ENCODE results near the gene PDE6D.

The PDE6D gene

DNA sequence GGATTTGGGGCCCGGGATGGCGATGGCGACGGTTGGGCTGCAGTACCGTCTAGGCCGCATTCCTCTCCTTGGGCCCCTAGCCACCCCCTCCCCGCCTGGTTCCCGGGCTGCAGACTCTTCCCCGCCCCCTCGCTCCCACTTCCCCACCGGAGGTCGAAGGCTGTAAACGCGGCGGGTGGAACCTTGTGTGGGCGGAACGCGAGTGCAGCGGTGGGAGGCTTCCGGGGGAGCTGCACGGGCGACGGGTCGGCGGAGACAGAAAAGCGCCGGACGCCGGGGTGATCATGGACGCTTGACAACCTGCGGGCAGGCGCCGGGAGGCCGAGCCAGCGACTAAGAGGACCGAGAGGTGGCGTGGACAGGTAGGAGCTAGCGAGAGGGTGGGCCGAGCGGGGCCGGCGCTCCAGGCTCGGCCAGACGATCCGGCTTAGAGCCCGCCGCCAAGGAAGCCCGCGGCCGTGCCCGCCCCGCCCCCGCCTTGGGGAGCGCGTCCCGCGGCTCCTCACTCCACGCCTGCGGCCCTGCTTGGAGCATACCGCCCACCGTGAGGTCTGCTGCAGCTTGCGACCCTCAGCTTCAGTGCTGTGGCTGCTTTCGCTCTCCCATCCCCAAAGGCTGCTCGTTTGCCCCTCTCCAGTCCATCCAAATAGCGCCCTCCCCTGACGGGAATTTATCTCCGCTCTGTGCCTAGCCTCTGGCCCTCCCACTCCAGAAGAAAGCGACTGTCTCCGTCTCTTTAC, 5.3 kb upstream of the PDE6D start, which contains the start of gene COPS7B:
TSS of gene COPS7B (plus strand) at position 269 of the 740 bp plus-strand sequence. CDS start 2,126 bp downstream, outside the sequence.
- TF ChIP-seq, protein P1, sequence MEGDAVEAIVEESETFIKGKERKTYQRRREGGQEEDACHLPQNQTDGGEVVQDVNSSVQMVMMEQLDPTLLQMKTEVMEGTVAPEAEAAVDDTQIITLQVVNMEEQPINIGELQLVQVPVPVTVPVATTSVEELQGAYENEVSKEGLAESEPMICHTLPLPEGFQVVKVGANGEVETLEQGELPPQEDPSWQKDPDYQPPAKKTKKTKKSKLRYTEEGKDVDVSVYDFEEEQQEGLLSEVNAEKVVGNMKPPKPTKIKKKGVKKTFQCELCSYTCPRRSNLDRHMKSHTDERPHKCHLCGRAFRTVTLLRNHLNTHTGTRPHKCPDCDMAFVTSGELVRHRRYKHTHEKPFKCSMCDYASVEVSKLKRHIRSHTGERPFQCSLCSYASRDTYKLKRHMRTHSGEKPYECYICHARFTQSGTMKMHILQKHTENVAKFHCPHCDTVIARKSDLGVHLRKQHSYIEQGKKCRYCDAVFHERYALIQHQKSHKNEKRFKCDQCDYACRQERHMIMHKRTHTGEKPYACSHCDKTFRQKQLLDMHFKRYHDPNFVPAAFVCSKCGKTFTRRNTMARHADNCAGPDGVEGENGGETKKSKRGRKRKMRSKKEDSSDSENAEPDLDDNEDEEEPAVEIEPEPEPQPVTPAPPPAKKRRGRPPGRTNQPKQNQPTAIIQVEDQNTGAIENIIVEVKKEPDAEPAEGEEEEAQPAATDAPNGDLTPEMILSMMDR (IDR thresholded peaks at IDR 0.05; ENCODE audit: extremely low read depth, missing control alignments): peak; percentile 47
- peak; percentile 89 for DNase-seq (ENCODE audit: low spot score)

DNA sequence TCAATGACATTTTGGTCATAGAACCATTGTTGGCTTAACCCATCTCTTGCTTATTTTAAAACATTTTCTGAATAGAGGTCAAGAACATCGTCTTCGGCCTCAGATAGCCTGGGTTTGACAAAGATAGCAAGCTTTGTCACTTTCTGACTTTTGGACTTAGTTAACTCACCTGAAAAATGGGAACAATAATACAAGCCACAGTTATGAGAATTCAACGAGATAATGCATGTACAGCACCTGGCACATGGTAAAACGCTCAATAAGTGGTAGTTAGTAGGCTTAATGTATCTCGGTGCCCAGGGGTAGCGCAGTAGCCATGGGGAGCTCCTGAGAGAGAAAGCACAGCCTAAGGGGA, 4.7 kb upstream of the PDE6D start:
- no peak for DNase-seq (ENCODE audit: low spot score)
- TF ChIP-seq, protein P1 (IDR thresholded peaks at IDR 0.05; ENCODE audit: extremely low read depth, missing control alignments): no peak

DNA sequence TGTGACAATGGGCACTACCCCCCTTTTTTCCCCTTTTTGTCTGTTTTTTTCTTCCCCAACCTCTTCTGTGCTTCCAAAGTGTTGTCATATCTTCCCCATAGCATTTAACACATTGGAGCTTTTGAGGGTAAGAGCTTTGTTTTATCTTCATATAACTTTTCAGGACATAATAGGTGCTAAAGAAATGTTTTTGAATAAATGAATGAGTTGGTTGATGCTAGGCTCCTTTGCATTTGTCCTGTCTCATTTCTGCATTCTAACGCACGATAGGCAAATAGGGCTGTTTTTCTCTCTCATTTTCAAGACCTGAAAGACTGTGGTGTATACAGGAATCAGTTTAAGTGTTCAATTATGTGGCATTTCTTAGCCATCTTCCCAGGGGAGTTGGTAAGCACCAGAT, 4.3 kb upstream of the PDE6D start:
- TF ChIP-seq, protein P1 (IDR thresholded peaks at IDR 0.05; ENCODE audit: extremely low read depth, missing control alignments): no peak
- no peak for DNase-seq (ENCODE audit: low spot score)

DNA sequence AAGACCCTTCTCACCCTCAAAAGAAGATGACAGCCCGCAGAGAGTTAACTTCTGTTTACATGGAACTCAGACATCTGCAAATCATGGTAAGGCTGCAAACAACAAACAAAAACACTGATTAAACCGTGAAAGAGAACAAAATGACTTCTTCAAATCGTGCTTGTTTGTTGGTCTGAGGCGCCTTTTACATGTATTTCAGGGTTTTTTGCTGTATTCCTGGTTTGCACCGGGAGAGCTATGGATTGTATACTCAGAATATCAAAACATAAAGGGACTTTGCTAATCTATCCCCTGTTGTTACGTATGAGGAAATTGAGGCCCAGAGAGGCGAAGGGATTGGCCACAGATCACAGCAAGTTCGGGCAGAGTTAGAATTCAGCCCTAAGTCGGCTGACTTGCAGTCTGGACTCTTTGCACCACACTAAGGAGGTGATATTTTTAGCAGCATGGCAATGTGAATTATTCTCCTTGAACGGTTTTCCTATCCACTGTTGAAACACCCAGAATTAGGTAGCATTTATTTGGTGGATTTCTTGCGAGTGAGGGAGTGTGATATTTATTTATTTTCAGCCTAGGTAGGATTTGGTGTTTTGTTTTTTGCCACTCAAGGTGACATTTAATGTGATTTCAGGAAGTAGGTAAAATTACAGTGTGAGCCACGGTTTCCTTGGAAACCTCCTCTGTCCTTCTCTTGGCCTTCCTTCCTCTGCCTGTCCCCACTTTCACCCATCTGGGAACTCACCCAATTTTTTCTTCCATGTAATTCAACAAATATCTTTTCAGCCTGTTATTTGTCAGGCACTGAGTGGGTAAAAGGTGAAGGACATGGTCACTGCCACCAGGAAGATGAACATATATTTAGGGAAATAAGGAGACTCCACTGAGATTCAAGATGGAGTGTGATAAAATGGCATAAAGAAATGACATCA, 980 bp upstream of the PDE6D start:
- peak; percentile 46 for DNase-seq (ENCODE audit: low spot score)

DNA sequence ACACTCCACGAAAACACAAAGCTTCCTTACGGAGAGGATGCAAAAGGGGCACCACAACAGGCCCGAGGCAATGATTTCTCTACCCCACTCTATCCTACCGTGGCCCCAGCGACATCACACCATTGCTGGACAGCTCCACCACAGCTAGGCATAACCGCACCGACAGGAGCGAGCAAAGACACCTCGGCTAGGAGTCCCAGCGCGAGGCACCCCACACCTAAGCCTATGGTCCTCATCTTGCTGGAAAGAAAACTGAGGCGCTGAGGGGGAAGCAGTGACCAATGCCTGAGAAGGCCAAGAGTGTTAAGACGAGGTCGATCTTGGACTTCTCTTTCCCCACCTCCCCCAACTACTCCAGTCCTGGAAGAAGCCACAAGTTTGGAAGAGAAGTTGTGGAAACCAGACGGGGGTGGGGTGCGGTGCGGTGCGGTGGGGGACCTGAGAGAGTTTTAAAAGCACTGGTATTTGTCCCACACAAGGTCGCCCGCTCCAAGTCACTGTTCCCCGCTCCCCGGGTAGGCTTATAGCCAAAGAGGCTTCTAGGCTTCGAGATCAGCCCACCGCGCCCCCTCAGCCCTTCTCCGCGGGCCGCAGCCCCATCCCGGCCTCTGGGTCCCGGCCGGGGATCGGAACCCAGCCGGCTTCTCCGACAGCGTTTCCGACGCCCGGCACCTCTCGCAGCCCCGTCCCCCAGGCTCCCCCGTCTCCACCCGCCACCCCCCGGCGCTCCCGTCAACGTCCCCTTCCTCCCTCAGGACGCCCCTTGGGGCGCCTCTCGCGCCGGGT, 766 bp downstream of the PDE6D start:
- TF ChIP-seq, protein P1 (IDR thresholded peaks at IDR 0.05; ENCODE audit: extremely low read depth, missing control alignments): no peak
- peak; percentile 24 for DNase-seq (ENCODE audit: low spot score)

More for the DNA sequence above, 980 bp upstream of the PDE6D start:
- TF ChIP-seq, protein P1 (IDR thresholded peaks at IDR 0.05; ENCODE audit: extremely low read depth, missing control alignments): no peak

DNA sequence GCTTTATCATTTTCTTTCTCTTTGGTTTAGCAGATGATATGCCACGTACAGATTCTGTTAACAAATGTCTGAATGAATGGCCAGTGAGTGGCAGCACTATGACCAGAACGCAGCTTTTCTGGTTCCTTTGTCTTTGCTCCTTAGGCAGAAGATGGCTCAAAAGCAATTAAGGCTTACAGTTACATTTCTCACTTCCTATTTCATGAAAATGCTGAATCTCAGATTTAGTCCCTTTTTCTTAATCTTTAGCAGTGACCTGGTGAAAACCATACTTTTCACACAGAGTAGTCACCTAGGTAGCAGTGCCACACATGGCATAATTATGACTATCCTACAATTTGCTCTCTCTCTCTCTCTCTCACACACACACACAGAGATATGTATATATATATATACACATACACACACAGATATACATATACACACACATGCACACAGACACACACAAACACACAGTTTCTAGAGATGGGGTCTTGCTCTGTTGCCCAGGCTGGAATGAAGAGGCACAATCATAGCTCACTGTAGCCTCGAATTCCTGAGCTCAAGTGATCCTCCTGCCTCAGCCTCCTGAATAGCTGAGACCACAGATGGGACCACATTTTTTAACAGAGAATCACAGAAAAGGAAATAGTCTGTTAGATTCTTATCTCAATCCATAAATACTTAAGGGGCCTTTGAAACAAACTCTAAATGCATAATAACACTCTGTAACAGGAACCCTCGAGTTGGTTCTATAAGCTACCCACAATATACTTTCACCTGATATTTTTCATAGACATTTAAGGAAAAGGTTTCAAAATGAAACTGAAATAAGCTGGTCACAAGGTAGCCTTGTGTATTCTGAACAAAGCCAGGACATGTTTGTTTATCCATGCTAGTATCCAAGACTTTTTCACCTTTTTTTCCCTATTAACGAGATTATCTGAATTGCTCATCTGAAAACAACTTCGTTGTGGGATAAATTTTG, 11.6 kb downstream of the PDE6D start:
- peak; percentile 53 for DNase-seq (ENCODE audit: low spot score)

More for the DNA sequence above, 11.6 kb downstream of the PDE6D start:
- TF ChIP-seq, protein P1 (IDR thresholded peaks at IDR 0.05; ENCODE audit: extremely low read depth, missing control alignments): no peak

All from GM20000 (cell line).